Fibroblast of peridontal ligament (primary cell): ENCODE results near the gene HHEX.

Experiments used
- DNase-seq: peaks from one replicate; pipeline ENCODE4 v3.0.0-alpha.2; 2010; ENCODE audit errors: extremely low read depth

The HHEX gene

DNA sequence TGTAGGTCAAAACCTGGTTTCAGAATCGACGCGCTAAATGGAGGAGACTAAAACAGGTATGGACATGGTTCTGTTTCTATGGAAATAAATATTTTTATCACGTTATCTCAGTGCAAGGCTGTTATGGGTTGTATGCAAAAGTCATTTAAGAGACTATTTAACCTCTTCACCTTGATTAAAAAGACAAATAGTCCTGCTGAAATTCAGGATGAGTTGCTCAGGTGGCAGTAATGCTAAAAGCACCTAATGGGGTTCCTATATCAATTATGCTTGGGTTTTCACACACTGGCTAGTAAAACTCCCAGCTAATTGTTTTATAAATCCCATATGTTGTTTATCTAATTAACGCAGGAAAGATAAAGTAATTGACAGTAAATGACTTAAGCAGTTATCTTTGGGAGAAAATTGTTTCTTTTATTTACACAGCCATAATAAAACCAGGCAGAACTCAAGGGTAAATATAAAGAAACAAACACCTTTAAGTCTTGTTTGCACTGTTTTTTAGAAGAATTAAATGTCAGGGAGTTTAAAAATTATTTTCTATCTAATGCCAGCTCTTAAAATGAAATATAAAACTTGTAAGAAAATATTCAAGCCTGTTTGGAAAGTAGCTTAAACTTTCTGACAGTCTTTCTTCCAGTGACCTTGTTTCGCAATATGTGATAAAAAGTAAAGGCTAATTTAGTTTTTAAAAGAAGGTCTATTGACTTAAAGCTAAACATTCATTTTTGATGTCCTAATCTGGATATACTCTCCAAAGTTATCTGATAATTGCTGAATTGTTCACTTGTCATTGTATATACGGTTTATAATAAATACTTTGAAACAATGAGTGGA is 3.2 kb downstream of the HHEX start:
- no peak for DNase-seq

DNA sequence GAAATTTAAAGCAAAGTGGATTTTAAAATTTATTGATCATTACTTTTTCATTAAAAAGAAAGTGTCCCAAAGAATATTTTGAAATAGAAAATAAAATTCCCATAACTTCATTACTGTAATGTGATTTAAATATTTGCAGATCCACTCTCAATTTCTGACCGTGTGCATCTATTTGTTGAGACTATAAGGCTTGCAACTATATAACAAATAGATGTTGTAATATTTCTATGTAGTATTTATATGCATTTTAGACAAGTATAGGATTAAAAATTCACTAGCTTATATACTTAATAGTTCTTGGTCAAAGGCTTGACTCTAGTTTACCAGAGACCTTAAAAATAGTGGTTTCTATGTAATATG is 3.8 kb downstream of the HHEX start:
- no peak for DNase-seq

DNA sequence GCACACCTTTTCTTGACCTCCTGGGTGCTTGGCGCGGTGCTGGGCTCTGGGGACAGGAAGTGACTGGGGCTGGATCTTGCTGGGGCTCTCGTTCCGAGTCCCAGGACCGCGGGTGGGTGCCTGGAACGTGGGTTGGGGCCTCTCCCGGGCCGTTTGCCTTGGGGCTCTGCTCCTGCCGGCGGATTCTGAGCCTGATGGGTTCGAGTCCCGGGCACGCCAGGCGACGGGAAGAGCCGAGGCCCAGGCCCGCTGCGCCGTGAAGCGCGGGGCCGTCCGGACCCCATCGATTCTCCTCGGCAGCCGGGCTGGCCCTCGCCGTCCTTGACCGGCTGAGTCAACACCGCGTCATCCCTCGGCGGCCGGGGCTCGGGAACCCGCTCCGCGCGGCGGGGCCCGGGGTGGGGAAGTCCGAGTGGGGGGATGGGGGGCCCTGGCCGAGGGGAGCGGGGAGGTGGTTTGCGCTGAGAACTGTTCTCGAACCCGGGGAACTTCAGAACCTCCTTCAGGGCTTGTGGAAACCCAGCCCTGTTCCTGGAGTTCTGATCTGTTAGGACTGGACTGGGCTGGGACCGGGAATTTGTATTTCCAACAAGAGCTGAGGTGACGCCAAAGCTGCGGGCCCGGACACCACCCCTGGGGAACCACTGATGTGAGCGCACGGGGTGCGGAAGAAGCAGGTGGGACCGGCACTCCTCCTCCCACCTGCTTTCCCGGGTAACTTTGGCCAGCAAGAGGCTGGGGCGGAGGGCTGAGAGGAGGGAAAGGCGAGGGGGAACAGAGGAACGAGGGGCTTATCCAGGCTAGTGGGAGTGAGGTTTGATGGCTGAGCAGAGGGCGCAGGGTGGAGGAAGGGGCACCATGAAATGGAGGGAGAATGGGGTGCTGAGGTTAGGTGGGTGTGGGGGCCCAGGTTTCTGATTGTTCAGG is 6.2 kb downstream of the HHEX start:
- DNase-seq = no peak

DNA sequence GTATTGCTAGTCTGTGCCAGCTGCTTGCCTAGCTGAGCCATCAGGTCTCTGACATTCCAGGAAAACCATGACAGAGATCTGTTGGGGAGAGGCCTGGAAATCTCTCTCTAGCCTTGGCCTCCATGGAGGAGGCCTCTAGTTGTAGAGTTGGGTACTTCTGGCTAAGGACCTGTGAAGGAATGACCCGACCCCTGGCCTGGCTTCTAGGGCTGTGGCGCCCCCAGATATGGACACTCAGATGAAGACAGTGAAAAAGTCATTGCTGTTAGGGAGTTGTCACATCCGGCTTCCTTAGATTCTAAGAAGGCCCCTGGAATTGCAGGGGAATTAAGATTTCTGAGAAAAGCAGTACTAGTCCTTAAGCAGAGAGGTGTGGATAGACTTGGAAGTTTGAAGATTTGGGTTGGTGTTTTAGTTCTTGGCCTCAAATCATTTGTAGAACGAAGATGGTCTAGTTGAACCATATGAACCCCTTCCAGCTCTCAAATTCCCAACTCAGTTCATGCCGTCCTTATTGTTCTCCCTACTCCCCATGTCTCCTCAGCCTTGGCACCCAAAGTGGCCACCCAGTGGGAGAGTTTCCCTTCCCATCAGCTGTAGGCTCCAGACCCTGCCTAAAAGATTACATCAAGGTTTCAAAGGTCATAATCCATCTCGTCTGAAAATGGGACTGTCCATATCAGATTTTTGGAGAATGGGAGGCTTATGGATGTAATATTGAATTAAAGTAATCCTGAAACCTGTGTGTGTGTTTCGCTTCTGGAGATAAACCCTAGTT is 7.0 kb downstream of the HHEX start:
- DNase-seq = no peak

DNA sequence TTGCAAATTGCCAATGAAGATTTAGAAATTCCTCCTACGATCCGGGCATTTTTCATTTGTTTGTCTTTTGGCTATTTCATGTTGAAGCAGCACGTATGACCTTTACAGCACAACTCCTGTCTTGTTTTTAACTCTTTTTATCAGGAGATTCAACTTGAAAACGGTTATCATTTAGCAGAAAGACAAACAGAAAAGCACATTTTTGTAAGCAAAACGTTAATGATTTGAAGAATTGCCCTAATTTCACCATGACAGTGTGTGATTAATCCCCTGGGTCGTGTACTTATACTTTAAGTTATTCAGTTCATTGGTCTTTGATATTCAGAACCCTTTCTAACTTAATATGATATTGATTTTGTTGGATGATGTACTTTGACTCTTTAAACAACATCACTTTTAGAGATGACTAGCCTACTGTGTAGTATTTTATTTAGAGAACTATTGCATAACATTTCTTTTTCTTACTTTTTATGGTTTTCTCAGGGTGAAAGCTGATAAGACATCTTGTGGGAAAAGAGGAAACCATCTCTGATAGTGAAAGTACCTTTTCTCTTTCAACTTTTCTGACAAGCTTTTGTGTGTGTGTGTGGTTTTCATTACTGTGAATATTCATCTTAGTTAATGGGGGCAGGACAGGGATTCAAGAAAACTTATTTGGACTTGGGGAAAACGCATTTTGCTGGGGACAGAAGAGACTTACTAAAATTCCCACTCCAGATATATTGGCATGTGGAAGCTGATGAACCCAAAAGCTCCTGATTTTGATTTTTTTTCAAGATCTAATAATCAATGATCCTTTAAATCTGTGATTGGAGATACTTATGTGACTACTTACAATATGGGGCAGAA is 8.1 kb downstream of the HHEX start:
- no peak for DNase-seq

DNA sequence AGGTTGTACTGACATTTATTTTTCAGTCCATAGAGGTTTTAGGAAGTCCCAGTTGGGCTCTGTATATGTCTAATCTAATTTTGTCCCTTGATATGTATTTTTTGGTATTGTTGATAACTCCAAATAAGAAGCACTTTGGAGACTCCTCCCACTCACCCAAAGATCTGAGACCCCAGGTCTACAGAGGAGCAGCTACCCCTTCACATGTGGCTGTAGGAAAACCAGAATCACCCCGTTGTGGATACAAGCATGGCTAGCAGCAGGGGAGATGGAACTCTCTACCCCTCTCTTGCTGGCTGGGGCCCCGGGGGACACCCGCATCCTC is 9.4 kb downstream of the HHEX start:
- no peak for DNase-seq

DNA sequence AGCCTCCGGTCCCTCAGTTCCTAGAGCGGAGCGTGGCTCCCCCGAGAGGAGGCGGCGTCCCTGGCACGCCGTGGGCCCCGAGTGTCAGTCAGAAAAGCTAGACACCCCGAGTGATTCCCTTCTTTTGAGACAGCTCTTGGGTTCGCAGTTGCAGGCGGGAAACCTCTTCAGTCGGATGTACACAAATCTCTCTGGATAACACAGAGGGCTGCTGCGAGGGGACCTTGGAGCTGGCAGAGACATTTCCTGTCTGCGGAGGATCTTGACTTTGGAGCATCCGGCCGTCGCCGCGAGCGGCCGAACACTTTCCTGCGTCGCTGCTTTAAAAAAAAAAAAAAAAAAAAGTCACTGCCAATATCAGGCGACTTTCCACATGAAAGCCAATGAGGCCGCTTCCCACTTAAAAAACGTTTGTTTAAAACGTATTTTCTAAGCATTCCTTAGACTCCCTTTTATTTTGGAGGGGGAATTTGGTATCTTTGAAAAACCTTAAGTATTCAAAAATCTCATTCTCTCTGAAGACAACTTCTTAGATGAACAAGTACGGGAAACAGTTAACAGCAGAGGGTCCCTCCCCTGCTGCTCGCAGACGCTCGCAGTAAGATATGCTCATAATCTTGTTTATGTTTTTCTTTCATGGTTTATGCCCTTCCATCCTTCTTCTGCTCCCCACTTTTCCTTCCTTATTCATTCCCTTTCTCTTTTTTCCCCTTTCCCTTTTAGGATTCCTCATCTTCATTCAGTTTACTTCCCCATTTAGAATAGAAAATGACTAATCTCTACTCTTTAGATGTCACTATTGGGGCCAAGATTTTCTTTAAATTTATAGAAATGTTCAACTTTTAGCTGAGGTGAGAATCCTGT is 10.0 kb downstream of the HHEX start:
- peak; percentile 34 for DNase-seq

DNA sequence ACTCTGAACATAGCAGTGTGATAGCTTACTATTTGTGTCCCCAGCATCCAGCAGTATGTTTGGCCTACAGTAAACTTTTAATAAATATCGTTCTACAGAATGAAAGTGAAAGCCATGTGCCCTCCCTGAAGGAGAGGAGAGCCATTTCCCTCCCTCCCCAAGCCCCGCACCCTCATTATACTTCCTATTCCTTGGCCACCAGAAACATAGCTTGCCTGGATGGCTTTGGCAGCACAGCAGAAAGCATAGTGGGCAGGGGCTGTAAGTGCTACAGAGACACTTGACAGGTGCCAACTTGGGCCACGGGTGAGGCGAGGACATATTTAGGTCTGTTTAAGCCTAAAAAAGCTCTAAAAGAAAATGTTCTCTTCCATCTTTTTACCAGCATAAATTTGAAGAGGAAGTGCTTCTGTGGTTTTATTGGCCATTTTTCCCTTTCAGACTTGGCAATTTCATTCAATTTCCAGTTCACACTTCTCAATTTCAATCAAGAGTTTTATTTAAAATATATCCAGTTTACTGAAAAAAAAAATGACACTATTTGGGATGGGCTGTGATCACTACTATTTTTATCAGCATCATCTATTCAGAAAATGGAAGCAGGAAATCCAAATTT is 12.7 kb downstream of the HHEX start:
- no peak for DNase-seq

DNA sequence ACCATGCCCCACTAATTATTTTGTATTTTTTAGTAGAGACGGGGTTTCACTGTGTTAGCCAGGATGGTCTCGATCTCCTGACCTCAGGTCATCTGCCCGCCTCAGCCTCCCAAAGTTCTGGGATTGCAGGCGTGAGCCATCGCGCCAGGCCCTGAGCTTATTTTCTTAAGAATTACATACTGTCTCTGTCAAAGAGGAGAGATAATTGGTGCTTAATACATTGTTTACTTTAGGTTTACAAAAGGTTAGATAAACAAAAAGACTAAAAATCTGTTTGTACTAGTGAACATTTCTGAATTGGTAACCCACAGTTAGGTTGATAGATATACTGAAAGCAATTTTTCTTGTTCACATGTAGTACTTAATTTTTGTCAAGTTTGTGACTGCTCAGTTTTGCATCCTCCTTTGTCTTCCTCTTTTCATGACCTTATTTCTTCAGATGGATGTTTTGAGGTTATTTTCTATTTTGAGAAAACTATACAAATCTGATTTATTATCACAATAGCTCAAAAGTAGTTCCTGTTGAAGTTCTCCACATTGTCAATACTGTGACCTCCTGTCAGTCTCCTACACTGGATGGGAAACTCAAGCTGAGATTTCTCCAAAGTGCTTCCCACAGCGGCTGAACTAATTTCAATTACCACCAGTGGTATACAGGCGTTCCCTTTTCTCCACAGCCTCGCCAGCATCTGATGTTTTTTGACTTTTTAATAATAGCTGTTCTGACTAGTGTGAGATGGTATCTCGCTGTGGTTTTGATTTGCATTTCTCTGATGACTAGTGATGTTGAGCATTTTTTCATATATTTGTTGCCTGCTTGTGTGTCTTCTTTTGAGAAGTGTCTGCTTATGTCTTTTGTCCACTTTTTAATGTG is 22.5 kb downstream of the HHEX start:
- no peak for DNase-seq

DNA sequence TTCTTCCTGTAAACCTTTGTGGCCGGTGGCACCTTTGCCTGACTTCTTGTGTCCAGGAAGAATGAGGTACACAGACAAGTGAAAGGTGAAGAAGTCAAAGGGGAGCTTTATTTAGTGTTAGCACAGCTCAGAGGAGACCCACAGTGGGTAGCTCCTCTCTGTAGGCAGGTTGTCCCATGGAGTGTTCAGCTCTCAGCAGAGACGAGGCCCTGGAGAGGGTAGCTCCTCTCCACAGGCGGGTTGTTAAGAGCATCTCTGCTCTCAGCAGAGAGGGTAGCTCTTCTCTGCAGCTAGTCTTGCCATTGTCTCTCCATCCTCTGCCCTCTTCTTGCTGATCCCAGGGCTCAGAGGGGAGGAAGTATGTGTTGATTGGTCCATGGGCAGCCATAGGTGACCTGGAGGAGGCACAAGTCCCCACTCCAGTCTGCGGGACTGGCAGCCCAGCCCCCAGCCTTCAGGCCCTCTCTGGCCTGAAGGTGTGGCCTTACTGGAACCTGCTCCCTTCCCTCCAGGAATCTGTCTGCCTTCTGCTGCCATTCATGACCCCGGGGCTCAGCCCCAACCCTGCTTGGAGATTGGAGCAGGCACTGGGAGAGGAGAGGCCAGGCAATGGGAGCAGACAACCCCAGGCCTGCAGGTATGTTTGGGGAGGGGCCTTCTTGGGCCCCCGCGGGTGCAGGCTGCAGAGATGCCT is 24.5 kb downstream of the HHEX start:
- DNase-seq = no peak

DNA sequence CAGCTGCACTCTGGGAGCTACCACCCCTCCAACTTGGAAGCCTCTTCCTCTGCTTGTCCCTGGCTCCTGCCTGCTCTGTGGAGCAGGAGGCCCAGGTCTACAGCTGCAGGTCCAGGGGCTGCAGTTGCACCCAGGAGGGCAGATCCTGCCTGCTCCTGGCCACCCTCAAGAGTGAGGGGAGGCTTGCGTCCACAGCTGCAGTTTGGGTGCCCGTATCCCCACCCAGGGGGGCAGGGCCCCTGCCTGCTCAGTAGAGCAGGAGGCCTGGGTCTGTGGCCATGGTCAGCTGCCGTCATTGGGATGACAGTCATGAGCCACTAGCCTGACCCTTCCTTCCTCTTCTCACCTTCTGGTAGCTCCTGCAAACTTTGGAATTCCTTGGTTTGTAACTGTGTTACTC is 25.1 kb downstream of the HHEX start:
- DNase-seq = no peak

DNA sequence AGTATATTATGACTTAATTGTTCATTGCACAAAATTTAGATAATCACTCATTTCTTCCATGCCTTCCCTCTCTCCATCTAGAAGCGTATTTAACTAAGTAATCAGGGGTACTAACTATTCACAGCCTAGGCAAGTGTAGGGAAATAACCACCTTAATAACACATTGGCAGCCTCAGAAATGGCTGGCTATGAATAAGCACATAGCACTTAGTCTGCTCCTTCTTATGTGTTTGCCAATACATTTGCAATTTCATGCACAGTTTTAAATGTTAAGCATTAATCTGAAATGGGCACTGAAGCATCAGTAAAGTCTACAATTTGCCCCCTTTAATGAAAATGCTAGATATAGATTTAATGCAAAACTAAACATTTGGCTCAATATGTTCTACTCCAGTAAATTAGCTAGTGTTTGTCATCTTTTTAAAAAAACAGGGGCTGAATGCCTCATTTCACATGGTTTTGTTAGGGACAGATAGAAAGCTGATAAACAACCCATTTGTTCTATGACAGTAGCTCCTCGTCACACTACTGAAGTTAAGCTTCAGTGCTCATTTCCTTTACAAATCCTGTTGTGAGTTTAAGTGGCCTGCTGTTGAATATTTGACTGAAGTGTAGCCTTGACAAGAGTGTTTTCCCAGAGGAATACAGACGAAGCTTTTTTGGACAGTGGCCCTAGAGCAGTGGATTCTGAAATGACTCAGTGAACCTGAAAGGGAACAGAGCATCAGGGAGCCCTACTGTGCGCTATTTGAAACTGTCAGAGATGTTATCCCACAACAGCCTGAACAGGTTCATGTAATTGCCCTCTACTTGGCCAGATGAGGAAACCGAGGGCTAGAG is 30.5 kb downstream of the HHEX start:
- DNase-seq = no peak

DNA sequence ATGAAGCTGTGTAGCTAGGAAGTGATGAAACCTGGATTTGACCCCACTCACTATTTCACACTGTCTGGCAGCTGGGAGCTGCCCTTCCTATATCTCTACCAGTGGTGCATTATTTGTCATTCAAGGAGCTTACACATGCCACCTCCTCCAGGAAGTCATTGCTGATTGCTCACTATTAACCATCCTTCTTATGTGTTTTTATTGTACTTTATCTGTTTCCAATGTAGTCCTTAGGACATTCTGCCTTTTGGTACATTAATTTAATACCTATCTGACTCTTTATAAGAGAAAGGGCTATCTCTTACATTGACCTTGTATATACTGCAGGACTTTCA is 31.0 kb downstream of the HHEX start:
- no peak for DNase-seq

DNA sequence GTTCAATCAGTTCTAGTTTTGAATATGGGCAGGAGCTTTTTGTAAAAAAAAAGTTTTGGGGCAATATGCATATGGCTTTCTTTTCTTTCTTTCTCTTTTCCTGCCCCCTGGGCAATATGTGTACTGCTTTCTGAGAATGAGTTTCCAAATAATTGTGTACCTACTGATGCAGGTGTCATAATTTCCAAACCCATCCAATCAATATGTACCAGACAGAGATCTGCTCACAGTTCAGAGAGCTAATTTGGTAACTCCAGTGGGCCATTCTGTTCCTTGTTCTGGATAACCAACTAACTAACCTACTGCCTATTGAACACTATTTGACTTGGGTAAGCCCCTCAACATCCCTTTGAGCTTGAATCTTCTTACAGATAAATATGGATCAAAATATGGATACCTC is 32.6 kb downstream of the HHEX start:
- no peak for DNase-seq

DNA sequence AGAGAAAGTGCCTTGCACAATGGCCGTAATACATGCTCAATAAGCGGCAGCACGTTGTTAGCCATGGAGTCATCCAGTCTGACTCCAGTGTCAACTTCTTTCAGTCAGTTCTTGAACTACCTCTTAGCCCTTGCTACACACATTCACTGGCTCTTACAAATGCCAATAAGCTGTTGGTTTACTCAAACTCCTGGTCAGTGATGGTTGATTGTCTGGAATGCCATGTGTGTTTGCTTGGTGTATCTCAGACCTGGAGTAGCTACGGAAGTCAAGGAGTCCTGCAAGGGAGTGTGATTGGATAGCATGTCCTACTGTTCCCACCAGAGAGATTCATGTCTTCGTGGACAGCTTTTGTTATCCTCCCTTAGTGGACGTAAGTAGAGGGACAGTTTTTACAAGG is 37.4 kb downstream of the HHEX start:
- DNase-seq = no peak

DNA sequence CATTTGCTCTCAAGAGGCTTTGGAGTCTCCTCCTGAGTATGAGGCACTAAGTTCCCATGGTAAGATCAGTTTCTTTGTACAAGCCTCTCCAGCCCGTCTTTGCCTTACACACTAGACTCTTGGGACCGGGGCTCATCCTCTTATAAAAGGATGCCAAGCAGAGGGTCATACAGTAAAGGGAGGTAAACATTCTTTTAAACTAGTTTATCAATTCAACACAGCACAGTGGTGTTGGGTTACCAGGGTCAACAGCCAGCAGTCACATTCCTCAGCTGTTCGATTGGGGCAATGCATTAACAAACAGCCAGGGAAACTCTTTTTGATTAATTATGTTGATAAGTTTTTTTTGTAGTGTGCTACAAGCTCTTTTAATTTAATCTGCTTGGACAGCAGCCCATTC is 37.8 kb downstream of the HHEX start:
- no peak for DNase-seq

DNA sequence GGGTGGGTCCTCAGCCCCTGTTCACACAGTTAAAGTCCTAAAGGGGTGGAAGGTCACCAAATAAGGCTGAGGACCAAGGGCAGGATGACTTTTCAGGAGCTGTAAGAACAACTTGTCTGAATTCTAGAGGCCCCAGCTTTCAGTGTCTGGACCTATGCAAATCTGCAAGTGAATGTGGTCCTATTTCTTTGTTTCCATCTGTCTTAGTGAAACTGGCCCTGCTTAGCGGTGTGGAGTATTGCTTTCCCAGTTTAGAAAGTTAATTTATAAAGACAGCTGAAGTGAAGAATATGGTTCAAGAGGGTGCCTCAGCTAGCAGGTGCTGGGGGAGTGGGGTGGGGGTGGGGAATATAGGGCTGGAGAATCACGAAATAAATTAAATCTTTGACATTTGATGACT is 40.1 kb downstream of the HHEX start:
- DNase-seq = no peak

DNA sequence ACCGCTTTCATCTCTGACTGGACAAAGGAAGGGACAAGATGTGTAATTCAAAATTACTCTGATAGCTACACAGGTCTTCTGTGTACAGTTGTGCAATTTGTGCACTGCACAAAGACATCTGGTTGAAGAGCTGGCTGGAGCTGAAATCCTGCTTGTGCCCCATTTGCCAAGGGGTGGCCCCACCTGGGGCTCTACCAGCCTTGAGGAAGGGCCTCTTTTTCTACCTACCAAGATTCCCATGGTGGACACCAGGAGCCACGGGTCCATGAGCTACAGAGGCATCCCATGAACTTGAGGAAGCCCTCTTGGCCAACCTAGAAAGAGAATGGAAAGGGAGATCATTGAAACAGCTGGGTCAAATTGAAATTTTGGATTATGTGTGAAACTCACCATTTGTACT is 43.2 kb downstream of the HHEX start:
- no peak for DNase-seq
